GM21786 (cell line): Measurements from ENCODE around the gene HACD3.
"Not testable (repeated sequence)": the region's sequence is repeated elsewhere in the genome, so short reads cannot be mapped to it uniquely, and the experiment has no call there.

Source experiments
- ATAC-seq: cut with Tn5 transposase; IDR thresholded peaks from one replicate; pipeline ENCODE4 v1.9.1; 2021; ENCODE audit not compliant: unreplicated experiment

Gene HACD3

GRCh38 chr15:65547841-65548240 lies 17.6 kb downstream of the HACD3 start:
- ATAC-seq: no peak

- not testable (repeated sequence) for ATAC-seq
Measured at GRCh38 chr15:65549288-65549687, 19.0 kb downstream of the HACD3 start.

GRCh38 chr15:65550681-65551098 lies 20.4 kb downstream of the HACD3 start:
- ATAC-seq: no peak

- no peak for ATAC-seq
Measured at GRCh38 chr15:65551183-65551582, 20.9 kb downstream of the HACD3 start.

- not testable (repeated sequence) for ATAC-seq
Measured at GRCh38 chr15:65552851-65553250, 22.6 kb downstream of the HACD3 start.

- ATAC-seq: no peak
Measured at GRCh38 chr15:65553691-65554090, 23.4 kb downstream of the HACD3 start.

GRCh38 chr15:65556622-65557021 lies 26.4 kb downstream of the HACD3 start:
- ATAC-seq: no peak

- ATAC-seq: no peak
Measured at GRCh38 chr15:65558336-65558735, 28.1 kb downstream of the HACD3 start.

- ATAC-seq: no peak
Measured at GRCh38 chr15:65558997-65559760, 28.9 kb downstream of the HACD3 start.

GRCh38 chr15:65559941-65560340 lies 29.7 kb downstream of the HACD3 start:
- ATAC-seq: no peak

- no peak for ATAC-seq
Measured at GRCh38 chr15:65561934-65562333, 31.7 kb downstream of the HACD3 start.

GRCh38 chr15:65569728-65570127 lies 39.5 kb downstream of the HACD3 start:
- no peak for ATAC-seq

GRCh38 chr15:65571971-65572370 lies 41.7 kb downstream of the HACD3 start:
- ATAC-seq: no peak

GRCh38 chr15:65576664-65577063 lies 46.4 kb downstream of the HACD3 start:
- no peak for ATAC-seq

- no peak for ATAC-seq
Measured at GRCh38 chr15:65577129-65577996, 47.1 kb downstream of the HACD3 start.

GRCh38 chr15:65578904-65579728 lies 48.9 kb downstream of the HACD3 start:
- no peak for ATAC-seq

- no peak for ATAC-seq
Measured at GRCh38 chr15:65579762-65580161, 49.5 kb downstream of the HACD3 start.

- ATAC-seq: no peak
Measured at GRCh38 chr15:65580287-65580686, 50.0 kb downstream of the HACD3 start.

- ATAC-seq: no peak
Measured at GRCh38 chr15:65583701-65584100, 53.4 kb downstream of the HACD3 start.

- ATAC-seq: no peak
Measured at GRCh38 chr15:65584241-65584640, 54.0 kb downstream of the HACD3 start.

- no peak for ATAC-seq
Measured at GRCh38 chr15:65587094-65587493, 56.8 kb downstream of the HACD3 start.
